HepG2 (cell line): ENCODE data around the gene OPRL1. TPM values are rescaled to one million over a fixed set of nuclear protein-coding genes. Genes with fewer than 3 reads are reported as not detected.
A peak's percentile ranks its signal among the peaks of the same experiment; 100 is the strongest.

Experiments
- ATAC-seq: fragments of 200-7000 bp; cut with Tn5 transposase; 3 replicates; pipeline ENCODE4 v1.9.1; 2020; ENCODE audit warnings: mild to moderate bottlenecking, moderate library complexity
- BruUV-seq: library from RNA; stranded (reverse); fragments of 400-500 nt; replicated peaks from 2 replicates; lab custom pipeline; 2021; lab: Mats Ljungman, UMichigan
- CTCF ChIA-PET: fragments of 300-600 bp; formaldehyde crosslinking; extraction: SDS; loops from one replicate; lab custom pipeline; 2021; ENCODE audit warnings: low total read pairs, inconsistent platforms, low intra/inter-chr PET ratio; lab: Yijun Ruan, JAX
- POLR2A ChIA-PET: fragments of 350-600 bp; sonication (Branson Sonifier 250); formaldehyde crosslinking; loops from one replicate; lab custom pipeline; 2020; ENCODE audit warnings: antibody characterized with exemption, inconsistent platforms; lab: Yijun Ruan, JAX
- DNase-seq: peaks from one replicate; pipeline ENCODE4 v3.0.0-alpha.2; 2015; ENCODE audit warnings: low spot score
- FAIRE-seq: peaks from 3 replicates; lab custom pipeline; 2011; peaks lifted over from hg19 to GRCh38; lab: Jason Lieb, UNC
- H2AFZ ChIP-seq: one replicate; pipeline ENCODE4 v1.6.1; 2011; ENCODE audit warnings: low read length, inconsistent platforms
- H3K27ac ChIP-seq: fragments of 300-600 bp; 3 replicates; pipeline ENCODE4 v1.8.0; 2011; ENCODE audit warnings: mixed run types, mild to moderate bottlenecking, mixed read lengths, low read length, inconsistent platforms; ENCODE audit not compliant: insufficient read depth; ENCODE audit errors: extremely low read length
- H3K27me3 ChIP-seq, 2 experiments: fragments of 200-600 bp in 1 of 2; 2 replicates in 1 of 2; 3 replicates in 1 of 2; pipeline versions ENCODE4 v1.6.0 to v1.8.0; 2011; ENCODE audit warnings: low read length in 2 of 2, mild to moderate bottlenecking in 2 of 2, moderate library complexity in 2 of 2, inconsistent platforms in 1 of 2; ENCODE audit not compliant: insufficient read depth in 2 of 2, control insufficient read depth in 1 of 2
- H3K36me3 ChIP-seq, 2 experiments: fragments of 200-600 bp in 1 of 2; replicated peaks in 1 of 2; 2 replicates in 1 of 2; 3 replicates in 1 of 2; pipeline versions ENCODE4 v1.5.1 to v1.8.0; 2011; ENCODE audit warnings: low read length in 2 of 2, inconsistent platforms in 1 of 2; ENCODE audit not compliant: insufficient read depth in 2 of 2, control insufficient read depth in 1 of 2
- H3K4me1 ChIP-seq: 2 replicates; pipeline ENCODE4 v1.5.1; 2012; ENCODE audit warnings: low read length, inconsistent platforms; ENCODE audit not compliant: insufficient read depth
- H3K4me2 ChIP-seq: 2 replicates; pipeline ENCODE4 v1.6.0; 2011; ENCODE audit warnings: low read depth, low read length, inconsistent platforms
- H3K4me3 ChIP-seq, 3 experiments: fragments of 200-600 bp in 1 of 3; sonication (generic), shearing (Covaris generic) in 1 of 3; replicated peaks in 1 of 3; 2 replicates each; pipeline ENCODE4 v1.5.1; 2011 to 2016; ENCODE audit warnings: low read length in 3 of 3, inconsistent platforms in 2 of 3, low read depth in 2 of 3, mild to moderate bottlenecking in 2 of 3, control low read depth in 1 of 3, mixed read lengths in 1 of 3; ENCODE audit not compliant: insufficient read depth in 1 of 3
- H3K79me2 ChIP-seq: one replicate; pipeline ENCODE4 v1.6.1; 2011; ENCODE audit warnings: low read length, inconsistent platforms; ENCODE audit not compliant: insufficient read depth
- H3K9ac ChIP-seq: 2 replicates; pipeline ENCODE4 v1.6.0; 2011; ENCODE audit warnings: mild to moderate bottlenecking, low read depth, low read length, inconsistent platforms; ENCODE audit not compliant: insufficient read depth
- H3K9me3 ChIP-seq: 2 replicates; pipeline ENCODE4 v1.5.1; 2012; ENCODE audit warnings: mild to moderate bottlenecking, low read length
- H4K20me1 ChIP-seq: 2 replicates; pipeline ENCODE4 v1.6.0; 2011; ENCODE audit warnings: inconsistent platforms, mild to moderate bottlenecking, low read length, moderate library complexity; ENCODE audit not compliant: insufficient read depth
- AGO2 ChIP-seq: fragments of 200-400 bp; formaldehyde crosslinking; optimal IDR thresholded peaks from 2 replicates; pipeline ENCODE3; 2017; ENCODE audit warnings: mild to moderate bottlenecking, low read depth, low read length, moderate library complexity
- CHCHD3 ChIP-seq: sonication (generic); formaldehyde crosslinking; IDR thresholded peaks from 2 replicates; pipeline ENCODE4 v1.8.0; 2022; ENCODE audit warnings: mild to moderate bottlenecking, missing genetic modification reagents, moderate library complexity
- FOXO4 ChIP-seq: sonication (generic); formaldehyde crosslinking; conservative IDR thresholded peaks from 2 replicates; pipeline ENCODE4 v1.8.1; 2023; ENCODE audit warnings: missing genetic modification reagents
- POLR2A ChIP-seq, 2 experiments: IDR thresholded peaks; 2 replicates each; pipeline ENCODE4 v1.6.1; 2011; ENCODE audit warnings: low read depth in 2 of 2, low read length in 2 of 2, mild to moderate bottlenecking in 1 of 2, moderate library complexity in 1 of 2; ENCODE audit not compliant: insufficient read depth in 1 of 2
- U2AF1 ChIP-seq: fragments of 200-400 bp; formaldehyde crosslinking; optimal IDR thresholded peaks from 2 replicates; pipeline ENCODE3; 2017; ENCODE audit warnings: mild to moderate bottlenecking, low read depth, low read length
- ZBTB2 ChIP-seq: sonication (generic); formaldehyde crosslinking; IDR thresholded peaks from 2 replicates; pipeline ENCODE4 v1.8.0; 2022; ENCODE audit warnings: low read depth, missing genetic modification reagents
- ZBTB21 ChIP-seq: sonication (generic); formaldehyde crosslinking; IDR thresholded peaks from 2 replicates; pipeline ENCODE4 v1.4.0; 2020; ENCODE audit warnings: missing genetic modification reagents
- ZNF343 ChIP-seq: sonication (generic); formaldehyde crosslinking; IDR thresholded peaks from 2 replicates; pipeline ENCODE4 v1.4.0; 2020; ENCODE audit warnings: mild to moderate bottlenecking, missing genetic modification reagents
- ZNF768 ChIP-seq: sonication (generic); formaldehyde crosslinking; IDR thresholded peaks from 2 replicates; pipeline ENCODE4 v1.4.0; 2020; ENCODE audit warnings: missing genetic modification reagents
- ZNF891 ChIP-seq: sonication (generic); formaldehyde crosslinking; IDR thresholded peaks from 2 replicates; pipeline ENCODE4 v1.5.0; 2020; ENCODE audit warnings: mild to moderate bottlenecking, missing genetic modification reagents
- WGBS: methylation state at CpG from one replicate; pipeline ENCODE4 v1.1.6; 2017; ENCODE audit warnings: low lambda C conversion rate; 5-methylcytosine and 5-hydroxymethylcytosine counted together
- in situ Hi-C: cut with HindIII; loops from 2 replicates; pipeline ENCODE4 v1.10.0; 2017; ENCODE audit warnings: low pct_unique_long_range_greater_than_20kb; ENCODE audit not compliant: extremely low pct_ligation_motif_present
- intact Hi-C: fragments of 100-400 bp; cut with micrococcal nuclease; formaldehyde crosslinking; loops from one replicate; pipeline ENCODE4 v1.10.0; 2022; ENCODE audit not compliant: unreplicated experiment
- polyA plus RNA-seq, 8 experiments: library from polyadenylated mRNA; depleted of rRNA in 3 of 8; stranded (reverse) in 7 of 8; unstranded in 1 of 8; fragments of >200 nt; fragmentation: Illumina TruSeq in 4 of 8; extraction: Trizol in 4 of 8; gene quantifications; 2 replicates each; pipeline versions ENCODE4 v1.2.1 to v1.2.3, GENCODE V29; 2011 to 2016; ENCODE audit warnings: low read depth in 4 of 8, missing spikeins in 1 of 8, mixed read lengths in 1 of 8; ENCODE audit not compliant: insufficient read depth in 1 of 8
- total RNA-seq, 5 experiments: library from RNA; depleted of rRNA; stranded (reverse); fragments of >200 nt; fragmentation: Illumina TruSeq; extraction: Trizol; gene quantifications; 2 replicates each; pipeline ENCODE4 v1.2.3, GENCODE V29; 2016; ENCODE audit warnings: low read depth in 1 of 5

OPRL1 gene
- total and polyA plus RNA-seq, 2 of the 13 experiments (the other 11 are each of a cell fraction or from before 2014, with no cell fraction given) = 0.35 to 0.71 TPM

- TF ChIP-seq ZNF768 (CRISPR knock-in tag) (no peak), ZBTB21 (0 out of 2 replicates have a peak, but pooled peaks have one; percentile 6), POLR2A (IDR thresholded peaks at IDR 0.05; ENCODE audit: insufficient read depth in 1 of 2, low read depth in 2 of 2, low read length in 2 of 2) (0 out of 4 replicates have a peak, but pooled peaks of 1 of the 2 experiments have one; percentile 3), ZBTB2 (CRISPR knock-in tag) (no peak)
Observed at GRCh38 chr20:64070244-64070993, 9.5 kb upstream of the OPRL1 start (continued).

- ChIA-PET POLR2A (interaction anchor here (0.9 to 1.1 kb wide), 2 partner anchors 36 to 91 kb away, joined by 3 to 4 read pairs; partner anchors contain the start of gene C20orf204), CTCF (no interaction called here)
- no peak overlapping the region for H3K4me2 ChIP-seq
- in situ Hi-C loops = no loop called here
- WGBS = 71% methylated on average over 25 of the region's 30 CpGs
- FAIRE-seq (no peak), ATAC-seq (no peak), DNase-seq (no peak)
- H3K27me3 ChIP-seq = peaks cover 0 to 11% of the 10 kb centered on the region in 2 experiments; a peak in 2 of 5 replicates
- no peaks in the 10 kb centered on the region for H3K36me3 ChIP-seq
- H2AFZ ChIP-seq = no peak overlapping the region
- no peak overlapping the region for H3K9ac ChIP-seq
- intact Hi-C loops = no loop called here
- H3K9me3 ChIP-seq = no peaks in the 10 kb centered on the region
- BruUV-seq = no TSS peak
- peaks cover 18% of the 10 kb centered on the region for H3K4me1 ChIP-seq
- H4K20me1 ChIP-seq = no peaks in the 10 kb centered on the region
- no peaks in the 10 kb centered on the region for H3K79me2 ChIP-seq
- H3K4me3 ChIP-seq = no peak overlapping the region
- H3K27ac ChIP-seq = no peak overlapping the region
- TF ChIP-seq CHCHD3 (CRISPR knock-in tag) = 0 out of 2 replicates have a peak, but pooled peaks have one; percentile 9
- TF ChIP-seq U2AF1 = no peak
- 0 out of 2 replicates have a peak, but pooled peaks have one; percentile 14 for TF ChIP-seq ZNF768 (CRISPR knock-in tag)
- 0 out of 2 replicates have a peak, but pooled peaks have one; percentile 68 for TF ChIP-seq FOXO4 (CRISPR knock-in tag)
- peak; percentile 85 for TF ChIP-seq AGO2
- 0 out of 2 replicates have a peak, but pooled peaks have one; percentile 16 for TF ChIP-seq ZNF891 (CRISPR knock-in tag)
- no peak for TF ChIP-seq ZNF343 (CRISPR knock-in tag)
Observed at GRCh38 chr20:64071341-64072332, 8.2 kb upstream of the OPRL1 start.
